GM19023 (cell line): ENCODE data around the gene KRT39.
"Not testable (repeated sequence)": the region's sequence is repeated elsewhere in the genome, so short reads cannot be mapped to it uniquely, and the experiment has no call there.

Experiments used
- ATAC-seq: cut with Tn5 transposase; IDR thresholded peaks from one replicate; pipeline ENCODE4 v1.9.1; 2021; ENCODE audit warnings: mild to moderate bottlenecking, moderate library complexity; ENCODE audit not compliant: unreplicated experiment

The KRT39 gene

GRCh38 chr17:40966848-40967247 lies at the start of gene KRT39:
Gene KRT39 (minus strand): TSS chr17:40966948. CDS start chr17:40966856, 92 bp downstream.
- ATAC-seq: no peak

GRCh38 chr17:41015454-41015853 lies 48.7 kb upstream of the KRT39 start:
- no peak for ATAC-seq

DNA sequence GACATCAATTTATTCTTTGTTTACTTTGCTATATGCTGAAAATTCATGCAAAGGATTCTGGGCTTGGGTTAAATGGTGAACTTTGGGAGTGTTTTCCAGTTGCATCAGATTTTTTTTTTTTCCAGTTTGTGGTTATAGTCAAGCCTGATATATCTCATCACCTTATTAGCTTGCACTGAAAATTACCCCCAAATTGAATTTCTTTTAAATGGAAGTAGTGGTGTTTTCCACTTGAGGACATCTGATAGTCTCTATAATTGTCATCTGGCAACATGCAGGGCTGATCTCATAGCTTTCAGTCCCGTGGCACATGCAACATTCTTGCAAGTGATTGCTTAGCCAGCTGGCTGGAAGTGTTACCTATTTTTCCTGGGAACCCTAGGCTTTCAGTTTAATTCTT lies 46.9 kb upstream of the KRT39 start:
- ATAC-seq: no peak

- ATAC-seq: no peak
Observed at GRCh38 chr17:41013181-41013580, 46.4 kb upstream of the KRT39 start.

GRCh38 chr17:41012326-41013120 lies 45.8 kb upstream of the KRT39 start:
- no peak for ATAC-seq

- ATAC-seq: no peak
Observed at GRCh38 chr17:41010441-41010840, 43.7 kb upstream of the KRT39 start.

- no peak for ATAC-seq
Observed at GRCh38 chr17:41009936-41010335, 43.2 kb upstream of the KRT39 start.

DNA sequence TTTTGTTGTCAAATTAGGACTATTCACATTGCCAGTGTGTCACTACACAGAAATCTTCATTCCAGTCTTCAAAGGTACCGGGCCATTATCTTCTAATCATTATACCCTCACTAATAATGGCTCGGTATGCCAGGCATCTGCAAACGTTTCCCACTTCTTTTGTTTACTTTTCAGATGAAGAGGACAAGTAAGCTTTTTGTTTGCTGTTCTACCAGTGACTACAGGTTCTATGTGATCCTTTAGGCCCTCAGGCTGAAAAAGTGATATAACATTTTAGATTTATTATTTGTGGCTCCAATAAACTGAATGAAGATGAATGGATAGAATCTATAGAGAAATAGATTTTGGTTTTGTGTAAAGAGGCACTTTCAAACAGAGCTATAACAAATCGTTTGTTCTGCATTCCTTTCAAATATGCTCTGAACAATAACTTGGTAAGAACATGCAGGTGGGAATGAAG lies 42.6 kb upstream of the KRT39 start:
- ATAC-seq: no peak

DNA sequence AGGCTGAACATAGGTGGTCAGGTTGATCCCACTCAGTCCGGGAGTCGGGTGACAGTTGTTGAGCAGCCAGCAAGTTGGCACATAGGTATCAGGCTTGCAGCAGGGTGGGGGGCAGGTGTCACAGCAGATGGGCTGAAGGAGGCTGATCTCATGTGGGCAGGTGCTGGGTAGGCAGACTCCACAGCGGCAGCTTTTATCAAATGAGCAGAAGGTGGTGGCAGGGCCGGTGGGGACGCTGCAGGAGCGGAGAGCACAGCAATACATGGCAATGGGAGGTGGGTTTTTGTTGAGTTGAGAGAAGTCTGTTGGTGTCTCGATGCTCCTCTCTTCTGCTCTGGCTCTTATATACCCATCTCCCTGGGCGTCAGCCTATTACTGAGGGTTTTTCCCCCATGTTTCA lies 42.1 kb upstream of the KRT39 start, which contains the start of gene KRTAP3-1:
KRTAP3-1 (minus strand) TSS at position 318 of the 400 bp plus-strand sequence; CDS start at position 264, 54 bp downstream.
- no peak for ATAC-seq

- ATAC-seq: no peak
Observed at GRCh38 chr17:41004397-41004796, 37.6 kb upstream of the KRT39 start.

DNA sequence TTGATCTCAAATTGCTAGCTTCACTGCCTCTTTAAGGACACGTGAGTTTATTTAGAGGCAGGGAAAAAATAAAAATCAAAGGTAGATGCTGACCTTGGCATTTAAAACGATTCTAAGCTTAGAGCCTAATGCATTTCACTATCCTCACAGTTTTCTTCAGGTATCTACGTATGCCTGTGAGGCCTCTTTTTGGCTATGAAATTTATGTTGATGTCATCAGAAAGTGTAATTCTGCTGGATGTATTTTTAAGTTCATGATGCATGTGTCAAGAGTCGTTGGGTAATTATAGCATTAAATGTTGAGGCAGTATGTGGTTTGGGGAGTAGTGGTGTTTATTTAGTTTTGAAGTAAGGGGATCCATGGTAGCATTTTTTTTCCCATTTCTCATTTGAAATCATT lies 37.2 kb upstream of the KRT39 start:
- no peak for ATAC-seq

GRCh38 chr17:41002814-41003213 lies 36.1 kb upstream of the KRT39 start:
- ATAC-seq: no peak

- ATAC-seq: no peak
Observed at GRCh38 chr17:41001795-41002194, 35.0 kb upstream of the KRT39 start.

GRCh38 chr17:40999563-40999962 lies 32.8 kb upstream of the KRT39 start, which contains the start of gene KRTAP3-2:
Gene KRTAP3-2 (minus strand): TSS chr17:40999906. CDS start chr17:40999853, 53 bp downstream.
- ATAC-seq: not testable (repeated sequence)

DNA sequence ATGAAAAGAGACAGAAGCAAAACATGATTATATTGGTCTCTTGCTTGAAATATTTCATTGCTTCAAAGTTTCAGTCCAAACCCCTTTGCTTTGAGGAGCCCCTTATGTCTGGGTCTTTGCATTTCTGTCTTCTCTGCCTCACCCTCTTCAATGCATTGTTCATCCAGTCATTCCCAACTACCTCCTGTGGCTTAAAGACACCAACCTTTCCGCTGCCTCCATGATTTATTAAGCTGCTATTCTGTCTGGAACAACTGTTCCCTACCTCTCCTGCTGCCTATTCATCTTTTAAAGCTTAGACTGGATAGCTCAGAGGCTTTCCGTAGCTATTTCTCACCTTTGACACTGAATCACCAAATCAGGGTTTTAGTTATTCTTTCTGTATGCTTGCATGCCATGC lies 30.6 kb upstream of the KRT39 start:
- ATAC-seq: no peak

DNA sequence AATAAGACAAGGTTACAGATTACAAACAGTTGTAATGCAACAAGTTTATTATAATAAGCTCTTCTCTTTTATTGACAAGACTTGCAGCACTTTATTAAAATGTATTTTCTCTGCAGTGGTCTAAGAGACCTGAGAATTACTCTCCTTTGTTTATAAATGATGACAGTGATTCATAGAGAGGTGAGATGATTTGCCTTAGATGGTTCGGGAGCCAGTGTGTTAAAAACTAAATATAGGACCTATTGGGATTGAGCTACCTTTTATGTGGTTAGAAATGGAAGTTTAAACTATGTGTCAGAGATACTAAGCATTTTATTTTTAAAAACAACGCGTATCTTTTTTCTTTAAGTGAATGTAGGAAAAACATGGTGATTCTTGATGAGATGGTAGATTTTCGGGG lies 30.1 kb upstream of the KRT39 start:
- no peak for ATAC-seq

DNA sequence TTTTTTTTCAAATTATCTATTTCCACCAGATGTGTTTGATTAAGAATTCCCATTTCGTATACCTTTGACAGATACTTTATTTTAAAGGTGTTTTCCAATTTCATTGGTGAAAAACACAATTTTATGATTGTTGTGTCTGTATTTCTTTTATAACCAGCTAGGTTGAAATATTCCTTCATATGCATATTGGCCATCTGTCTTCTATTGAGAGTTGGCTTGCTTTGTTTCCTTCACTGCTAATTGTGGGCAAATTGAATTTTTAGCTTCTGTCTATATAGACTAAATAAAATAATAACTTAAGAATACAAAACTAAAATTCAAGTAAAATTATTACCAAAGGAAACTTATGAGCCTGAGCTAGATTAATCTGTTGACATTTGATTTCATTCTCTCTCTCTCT lies 28.4 kb upstream of the KRT39 start:
- no peak for ATAC-seq

DNA sequence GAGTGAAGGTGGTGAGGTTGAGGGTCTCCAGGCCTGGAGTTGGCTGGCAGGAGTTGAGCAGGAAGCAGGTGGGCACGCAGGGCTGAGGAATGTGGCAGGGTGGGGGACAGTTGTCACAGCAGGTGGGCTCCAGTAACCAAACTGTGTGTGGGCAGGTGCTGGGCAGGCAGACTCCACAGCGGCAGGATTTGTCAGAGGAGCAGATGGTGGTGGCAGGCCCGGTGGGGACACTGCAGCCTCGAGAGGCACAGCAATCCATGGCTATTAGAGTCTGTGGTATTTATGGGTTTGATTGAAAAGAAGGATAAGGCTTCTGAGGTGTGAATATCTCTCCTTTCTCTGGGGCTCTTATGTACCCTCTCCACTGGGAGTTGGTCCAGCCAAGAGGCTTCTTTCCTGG lies 27.1 kb upstream of the KRT39 start, which contains the start of gene KRTAP3-3:
KRTAP3-3 (minus strand) TSS at position 326 of the 400 bp plus-strand sequence; CDS start at position 259, 67 bp downstream.
- no peak for ATAC-seq

GRCh38 chr17:40993084-40993483 lies 26.3 kb upstream of the KRT39 start:
- ATAC-seq: no peak

DNA sequence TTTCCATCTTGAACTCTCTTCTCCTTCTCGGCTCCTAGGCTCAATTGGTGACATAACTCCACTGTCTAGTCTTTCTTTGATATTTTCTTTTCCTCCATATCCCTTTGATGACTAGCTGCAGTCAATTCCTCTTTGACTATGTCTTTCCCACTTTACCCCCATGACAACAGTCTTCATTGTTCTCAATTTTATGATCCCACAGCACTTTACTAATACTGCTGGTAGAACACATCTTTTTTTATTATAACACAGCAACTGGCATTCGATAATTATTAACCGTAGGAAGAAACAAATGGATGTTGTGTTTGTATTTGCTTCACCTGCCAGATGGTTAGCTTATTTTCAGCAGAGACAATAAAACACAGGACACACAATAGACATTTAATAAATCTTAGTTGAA lies 25.9 kb upstream of the KRT39 start:
- no peak for ATAC-seq

DNA sequence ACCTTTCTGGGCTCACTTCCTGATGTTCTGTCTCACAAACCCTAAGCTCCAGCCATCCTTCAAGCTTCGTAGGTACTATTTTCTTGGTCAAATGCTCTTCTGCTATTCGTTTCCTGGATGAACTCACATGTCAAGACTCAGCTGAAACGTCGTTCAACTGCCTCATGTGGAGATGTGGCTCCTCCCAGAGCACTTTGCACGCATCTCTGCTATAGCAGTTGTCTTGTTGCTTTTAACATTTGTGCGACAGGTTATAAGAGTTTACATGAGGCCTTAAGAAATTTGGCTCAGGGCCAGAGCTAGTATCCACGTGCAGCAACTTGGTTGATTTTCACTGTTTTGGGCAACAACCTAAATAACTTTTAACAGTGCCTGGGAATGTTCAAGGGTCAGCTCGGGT lies 20.2 kb upstream of the KRT39 start:
- no peak for ATAC-seq

GRCh38 chr17:40984226-40984625 lies 17.5 kb upstream of the KRT39 start, which contains the start of gene KRT40:
Gene KRT40 (minus strand): TSS chr17:40984326. CDS start chr17:40984273, 53 bp downstream.
- no peak for ATAC-seq
